ENCODE measurements around the gene PRKCE.

DNA sequence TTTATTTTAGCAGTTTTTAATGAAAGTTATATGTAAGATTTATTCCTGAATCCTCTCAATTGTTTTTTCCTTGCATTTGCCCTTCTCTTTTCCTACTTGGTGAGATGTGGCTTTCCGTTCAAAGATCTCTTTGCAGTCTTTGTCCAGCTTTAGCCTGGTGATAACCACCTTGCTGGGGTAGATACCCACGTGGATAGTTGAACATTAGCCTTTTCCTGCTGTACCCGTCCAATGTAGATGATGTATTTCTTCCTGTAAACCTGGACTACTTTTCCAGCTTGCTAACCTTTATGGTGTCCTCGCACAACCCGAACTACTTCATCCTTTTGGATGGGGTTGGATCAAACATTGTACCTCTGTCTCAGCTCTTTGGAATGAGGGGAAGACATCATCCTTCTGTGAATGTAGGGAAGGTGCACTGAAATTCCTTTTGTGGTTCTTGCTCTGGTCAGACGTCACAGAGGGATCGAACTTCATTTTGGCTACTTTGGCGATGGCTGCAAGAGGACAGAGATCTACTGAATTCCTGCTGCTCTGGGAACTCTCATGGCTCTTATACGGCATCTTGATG lies 352.5 kb downstream of the PRKCE start:
- TF ChIP-seq CTCF (IDR thresholded peaks at IDR 0.05) (no peak), POLR2A (IDR thresholded peaks at IDR 0.05) (no peak)
